ENCODE measurements around the gene PABPN1L. TPM values are rescaled to one million over a fixed set of nuclear protein-coding genes. Genes with fewer than 3 reads are reported as not detected.

The PABPN1L gene
- total and polyA plus RNA-seq, 2 of the 4 experiments (the other 2 are of a cell fraction), result not detected

DNA sequence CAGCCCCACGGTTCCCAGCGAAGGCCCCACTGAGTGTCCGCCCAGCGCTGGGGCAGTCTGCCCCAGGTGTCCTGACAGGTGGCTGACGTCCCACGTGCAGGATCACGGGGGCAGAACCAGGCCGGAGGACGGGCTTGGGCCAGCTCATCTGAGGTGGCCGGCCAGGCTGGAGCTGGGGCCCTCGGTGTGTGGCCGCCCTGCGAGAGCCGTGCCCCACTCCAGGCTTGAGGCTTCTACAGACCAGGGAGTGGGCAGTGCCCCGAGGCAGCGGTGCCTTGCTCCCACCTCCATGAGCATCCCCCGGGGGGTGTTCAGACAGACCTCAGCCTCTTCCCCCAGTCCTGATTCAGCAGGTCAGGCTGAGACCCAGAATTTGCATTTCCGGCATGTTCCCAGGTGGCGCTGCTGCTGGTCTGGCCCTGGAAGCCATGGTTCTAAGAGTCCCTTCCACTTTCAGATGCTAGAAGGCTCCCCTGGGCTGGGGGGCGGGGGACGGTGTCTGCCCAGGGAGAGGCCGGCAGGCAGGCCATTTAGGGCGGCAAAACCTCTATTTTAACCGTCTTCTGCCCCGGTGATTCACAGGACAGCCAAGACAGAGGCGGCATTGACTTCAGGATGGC lies 35.4 kb upstream of the PABPN1L start:
- BruUV-seq (replicated peaks), result no TSS peak
- H4K5ac ChIP-seq (ENCODE audit: low read depth, low read length), result no peak overlapping the region
- no peak overlapping the region for H2AK5ac ChIP-seq (ENCODE audit: low read depth, low read length)
- no peak overlapping the region for H2BK120ac ChIP-seq (ENCODE audit: low read depth, low read length)
- no peak overlapping the region for H2BK15ac ChIP-seq (ENCODE audit: low read depth, low read length)
- intact Hi-C loops (cut with micrococcal nuclease) (no loop called here), in situ Hi-C loops (cut with MboI; ENCODE audit: low sequenced_read_pairs) (no loop called here), dilution Hi-C loops (cut with HindIII; ENCODE audit: low sequenced_read_pairs, unreplicated experiment) (no loop called here)
- no peak overlapping the region for H3K4ac ChIP-seq (ENCODE audit: low read depth, low read length)
- no peak overlapping the region for H2AK9ac ChIP-seq (replicated peaks; ENCODE audit: low read depth, low read length, poor library complexity)
- no peak overlapping the region for H3K4me3 ChIP-seq (ENCODE audit: insufficient read depth, low read depth, low read length)
- TF ChIP-seq FOS (IDR thresholded peaks at IDR 0.05; ENCODE audit: low read depth, low read length) (no peak), MXI1 (IDR thresholded peaks at IDR 0.05; ENCODE audit: borderline replicate concordance, low read depth, low read length) (no peak), BHLHE40 (IDR thresholded peaks at IDR 0.05; ENCODE audit: low read depth, low read length) (no peak), POLR2A (IDR thresholded peaks at IDR 0.05; ENCODE audit: low read depth, low read length) (no peak), CEBPB (IDR thresholded peaks at IDR 0.05; ENCODE audit: low read depth, low read length) (no peak), RFX5 (IDR thresholded peaks at IDR 0.05; ENCODE audit: low read depth, low read length) (no peak), RCOR1 (IDR thresholded peaks at IDR 0.05; ENCODE audit: insufficient replicate concordance, low read length) (no peak), RAD21 (IDR thresholded peaks at IDR 0.05; ENCODE audit: low read length) (no peak), MAFK (IDR thresholded peaks at IDR 0.05; ENCODE audit: low read depth, low read length) (no peak), NFE2L2 (IDR thresholded peaks at IDR 0.05; ENCODE audit: low read depth, low read length) (no peak), CHD1 (IDR thresholded peaks at IDR 0.05; ENCODE audit: low read depth, low read length) (no peak), SMC3 (IDR thresholded peaks at IDR 0.05; ENCODE audit: low read depth, low read length) (no peak), MAZ (IDR thresholded peaks at IDR 0.05; ENCODE audit: borderline replicate concordance, low read depth, low read length) (no peak)
- TF ChIP-seq, protein P1, sequence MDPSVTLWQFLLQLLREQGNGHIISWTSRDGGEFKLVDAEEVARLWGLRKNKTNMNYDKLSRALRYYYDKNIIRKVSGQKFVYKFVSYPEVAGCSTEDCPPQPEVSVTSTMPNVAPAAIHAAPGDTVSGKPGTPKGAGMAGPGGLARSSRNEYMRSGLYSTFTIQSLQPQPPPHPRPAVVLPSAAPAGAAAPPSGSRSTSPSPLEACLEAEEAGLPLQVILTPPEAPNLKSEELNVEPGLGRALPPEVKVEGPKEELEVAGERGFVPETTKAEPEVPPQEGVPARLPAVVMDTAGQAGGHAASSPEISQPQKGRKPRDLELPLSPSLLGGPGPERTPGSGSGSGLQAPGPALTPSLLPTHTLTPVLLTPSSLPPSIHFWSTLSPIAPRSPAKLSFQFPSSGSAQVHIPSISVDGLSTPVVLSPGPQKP (IDR thresholded peaks at IDR 0.05; ENCODE audit: borderline replicate concordance, low read depth, low read length), result no peak
- TF ChIP-seq, protein P2, sequence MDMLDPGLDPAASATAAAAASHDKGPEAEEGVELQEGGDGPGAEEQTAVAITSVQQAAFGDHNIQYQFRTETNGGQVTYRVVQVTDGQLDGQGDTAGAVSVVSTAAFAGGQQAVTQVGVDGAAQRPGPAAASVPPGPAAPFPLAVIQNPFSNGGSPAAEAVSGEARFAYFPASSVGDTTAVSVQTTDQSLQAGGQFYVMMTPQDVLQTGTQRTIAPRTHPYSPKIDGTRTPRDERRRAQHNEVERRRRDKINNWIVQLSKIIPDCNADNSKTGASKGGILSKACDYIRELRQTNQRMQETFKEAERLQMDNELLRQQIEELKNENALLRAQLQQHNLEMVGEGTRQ (IDR thresholded peaks at IDR 0.05; ENCODE audit: low read depth, low read length), result no peak
- TF ChIP-seq, protein P3, sequence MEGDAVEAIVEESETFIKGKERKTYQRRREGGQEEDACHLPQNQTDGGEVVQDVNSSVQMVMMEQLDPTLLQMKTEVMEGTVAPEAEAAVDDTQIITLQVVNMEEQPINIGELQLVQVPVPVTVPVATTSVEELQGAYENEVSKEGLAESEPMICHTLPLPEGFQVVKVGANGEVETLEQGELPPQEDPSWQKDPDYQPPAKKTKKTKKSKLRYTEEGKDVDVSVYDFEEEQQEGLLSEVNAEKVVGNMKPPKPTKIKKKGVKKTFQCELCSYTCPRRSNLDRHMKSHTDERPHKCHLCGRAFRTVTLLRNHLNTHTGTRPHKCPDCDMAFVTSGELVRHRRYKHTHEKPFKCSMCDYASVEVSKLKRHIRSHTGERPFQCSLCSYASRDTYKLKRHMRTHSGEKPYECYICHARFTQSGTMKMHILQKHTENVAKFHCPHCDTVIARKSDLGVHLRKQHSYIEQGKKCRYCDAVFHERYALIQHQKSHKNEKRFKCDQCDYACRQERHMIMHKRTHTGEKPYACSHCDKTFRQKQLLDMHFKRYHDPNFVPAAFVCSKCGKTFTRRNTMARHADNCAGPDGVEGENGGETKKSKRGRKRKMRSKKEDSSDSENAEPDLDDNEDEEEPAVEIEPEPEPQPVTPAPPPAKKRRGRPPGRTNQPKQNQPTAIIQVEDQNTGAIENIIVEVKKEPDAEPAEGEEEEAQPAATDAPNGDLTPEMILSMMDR (conservative IDR thresholded peaks at IDR 0.05; ENCODE audit: low read depth, low read length), result no peak
- H3K79me1 ChIP-seq (ENCODE audit: low read depth in 1 of 2, low read length in 2 of 2), result no peaks in the 10 kb centered on the region
- no peak overlapping the region for H2BK5ac ChIP-seq (ENCODE audit: low read depth, low read length, poor library complexity, severe bottlenecking)
- no peaks in the 10 kb centered on the region for H3K36me3 ChIP-seq (ENCODE audit: control insufficient read depth, insufficient read depth, low read length)
- no peaks in the 10 kb centered on the region for H3K9me3 ChIP-seq (ENCODE audit: control insufficient read depth, insufficient read depth, low read length)
- H4K91ac ChIP-seq (ENCODE audit: insufficient read depth, low read depth, low read length), result no peak overlapping the region
- no peak overlapping the region for H2AFZ ChIP-seq (replicated peaks; ENCODE audit: low read length, poor library complexity)
- POLR2A ChIA-PET (ENCODE audit: unreplicated experiment), result no interaction called here
- H4K20me1 ChIP-seq (ENCODE audit: insufficient read depth, low read length), result no peaks in the 10 kb centered on the region
- no peak overlapping the region for H3K9ac ChIP-seq (ENCODE audit: low read depth, low read length)
- no peak overlapping the region for H3K14ac ChIP-seq (replicated peaks; ENCODE audit: low read depth, low read length)
- H3K4me2 ChIP-seq (ENCODE audit: low read depth, low read length), result no peak overlapping the region
- no peaks in the 10 kb centered on the region for H3K4me1 ChIP-seq (ENCODE audit: control insufficient read depth, insufficient read depth, low read length)
- no peak overlapping the region for H3K27ac ChIP-seq (ENCODE audit: insufficient read depth, low read length)
- H2BK20ac ChIP-seq (ENCODE audit: low read depth, low read length), result no peak overlapping the region
- no peak for DNase-seq
- H3K9me1 ChIP-seq (ENCODE audit: insufficient read depth, low read length), result no peaks in the 10 kb centered on the region
- H3K18ac ChIP-seq (ENCODE audit: low read depth, low read length), result no peak overlapping the region
- H3K56ac ChIP-seq (ENCODE audit: extremely low read depth, insufficient read depth, low read length), result no peak overlapping the region
- H3K27me3 ChIP-seq (ENCODE audit: control insufficient read depth, insufficient read depth, low read length), result peaks cover 23% of the 10 kb centered on the region; the same call in 1 of the 2 replicates
- WGBS, 2 experiments (ENCODE audit: extremely low coverage in 2 of 2, insufficient read length in 1 of 2), result 80% methylated on average over 22 of the region's 26 CpGs; no CpG with 5 or more reads in 1 of the 2 experiments
- CTCF ChIA-PET, result no interaction called here
- no peak overlapping the region for H4K8ac ChIP-seq (ENCODE audit: low read depth in 2 of 2, low read length in 2 of 2)
- ATAC-seq (ENCODE audit: low read depth), result no peak
- no peak overlapping the region for H3K23ac ChIP-seq (ENCODE audit: low read depth, low read length)

Data from IMR-90 (cell line).